GM12878 (cell line): ENCODE results near the gene ARHGAP9. TPM values are rescaled to one million over a fixed set of nuclear protein-coding genes. Genes with fewer than 3 reads are reported as not detected.

Source experiments
- ATAC-seq: fragments of 200-7000 bp; cut with Tn5 transposase; 3 replicates; pipeline ENCODE4 v1.9.1; 2020; ENCODE audit warnings: mild to moderate bottlenecking, moderate library complexity
- BruUV-seq: library from RNA; stranded (reverse); fragments of 400-500 nt; replicated peaks from 2 replicates; lab custom pipeline; 2021; lab: Mats Ljungman, UMichigan
- CTCF ChIA-PET: fragments of 300-600 bp; sonication (Branson Sonifier 250); formaldehyde crosslinking; extraction: SDS; loops from one replicate; lab custom pipeline; 2021; ENCODE audit warnings: inconsistent platforms; lab: Yijun Ruan, JAX
- POLR2A ChIA-PET: fragments of 350-600 bp; formaldehyde crosslinking; extraction: SDS; loops from one replicate; lab custom pipeline; 2021; ENCODE audit warnings: inconsistent platforms; lab: Charles Lee
- RAD21 ChIA-PET: fragments of 300-600 bp; sonication (Branson Sonifier 250); formaldehyde crosslinking; loops from one replicate; lab custom pipeline; 2023; ENCODE audit warnings: antibody characterized with exemption; ENCODE audit not compliant: unreplicated experiment; lab: Charles Lee
- SMC1A ChIA-PET: fragments of 300-600 bp; sonication (Branson Sonifier 250); formaldehyde crosslinking; loops from one replicate; lab custom pipeline; 2023; ENCODE audit not compliant: unreplicated experiment, uncharacterized antibody; lab: Charles Lee
- DNase-seq: peaks from one replicate; pipeline ENCODE4 v3.0.0-alpha.2; 2011; ENCODE audit warnings: low read depth, low spot score
- FAIRE-seq: peaks from 3 replicates; lab custom pipeline; 2011; peaks lifted over from hg19 to GRCh38; lab: Jason Lieb, UNC
- H2AFZ ChIP-seq: 2 replicates; pipeline ENCODE4 v1.6.0; 2011; ENCODE audit warnings: low read depth, low read length, control low read depth; ENCODE audit not compliant: control insufficient read depth
- H3K27ac ChIP-seq: 2 replicates; pipeline ENCODE4 v1.5.1; 2011; ENCODE audit warnings: control low read depth; ENCODE audit not compliant: control insufficient read depth, insufficient read depth
- H3K27me3 ChIP-seq, 2 experiments: replicated peaks in 1 of 2; 2 replicates each; pipeline versions ENCODE4 v1.6.0 to v1.6.1; 2011; ENCODE audit warnings: low read length in 1 of 2; ENCODE audit not compliant: control insufficient read depth in 2 of 2, insufficient read depth in 2 of 2
- H3K36me3 ChIP-seq, 2 experiments: 2 replicates each; pipeline ENCODE4 v1.5.1; 2011; ENCODE audit warnings: low read length in 1 of 2; ENCODE audit not compliant: control insufficient read depth in 2 of 2, insufficient read depth in 2 of 2
- H3K4me1 ChIP-seq: 2 replicates; pipeline ENCODE4 v1.6.1; 2011; ENCODE audit warnings: mild to moderate bottlenecking, low read length, moderate library complexity, mixed read lengths; ENCODE audit not compliant: control insufficient read depth, insufficient read depth
- H3K4me2 ChIP-seq: 2 replicates; pipeline ENCODE4 v1.6.0; 2011; ENCODE audit warnings: control low read depth; ENCODE audit not compliant: control insufficient read depth, insufficient read depth
- H3K4me3 ChIP-seq: fragments of 200-600 bp; sonication (generic); 2 replicates; pipeline ENCODE4 v1.5.1; 2016
- H3K79me2 ChIP-seq: 2 replicates; pipeline ENCODE4 v1.6.0; 2011; ENCODE audit warnings: low read length; ENCODE audit not compliant: control insufficient read depth, insufficient read depth
- H3K9ac ChIP-seq: 2 replicates; pipeline ENCODE4 v1.8.0; 2011; ENCODE audit warnings: low read length, control low read depth, mixed read lengths; ENCODE audit not compliant: control insufficient read depth, insufficient read depth
- H3K9me3 ChIP-seq: replicated peaks from 3 replicates; pipeline ENCODE4 v1.5.1; 2011; ENCODE audit warnings: mild to moderate bottlenecking, low read length; ENCODE audit not compliant: control insufficient read depth, insufficient read depth
- H4K20me1 ChIP-seq: 2 replicates; pipeline ENCODE4 v1.6.0; 2011; ENCODE audit not compliant: control insufficient read depth, insufficient read depth
- ASH2L ChIP-seq: fragments of 300-600, 200-600 bp; sonication (generic); IDR thresholded peaks from 2 replicates; pipeline ENCODE4 v1.6.1; 2017; ENCODE audit warnings: low read depth, mild to moderate bottlenecking, borderline replicate concordance
- CHD2 ChIP-seq: IDR thresholded peaks from 2 replicates; pipeline ENCODE4 v1.6.1; 2011; ENCODE audit warnings: low read depth, low read length, improper control_type of control experiment, borderline replicate concordance
- EGR1 ChIP-seq, 2 experiments: IDR thresholded peaks; 1 replicate in 1 of 2; 2 replicates in 1 of 2; pipeline ENCODE4 v1.6.1; 2011 to 2012; ENCODE audit warnings: low read depth in 2 of 2, low read length in 2 of 2, borderline replicate concordance in 1 of 2, mild to moderate bottlenecking in 1 of 2, moderate library complexity in 1 of 2
- HDGF ChIP-seq: fragments of 450-650 bp; IDR thresholded peaks from 2 replicates; pipeline ENCODE4 v1.6.1; 2016; ENCODE audit warnings: antibody characterized with exemption
- MYC ChIP-seq: IDR thresholded peaks from 2 replicates; pipeline ENCODE4 v1.6.1; 2011; ENCODE audit warnings: mild to moderate bottlenecking, low read length, moderate library complexity, inconsistent platforms; ENCODE audit not compliant: insufficient read depth, insufficient replicate concordance, insufficient read length, severe bottlenecking
- SREBF2 ChIP-seq: IDR thresholded peaks from 2 replicates; pipeline ENCODE4 v1.6.1; 2012; ENCODE audit warnings: mild to moderate bottlenecking, low read length
- STAT3 ChIP-seq: IDR thresholded peaks from 2 replicates; pipeline ENCODE4 v1.6.1; 2011; ENCODE audit warnings: low read depth, low read length, improper control_type of control experiment
- ZBED1 ChIP-seq: IDR thresholded peaks from 2 replicates; pipeline ENCODE4 v1.6.1; 2016; ENCODE audit warnings: borderline replicate concordance
- WGBS: methylation state at CpG from one replicate; pipeline ENCODE4 v1.1.6; 2016; ENCODE audit warnings: low lambda C conversion rate; ENCODE audit not compliant: insufficient replicate concordance, insufficient coverage; ENCODE audit errors: missing lambda C conversion rate; 5-methylcytosine and 5-hydroxymethylcytosine counted together
- in situ Hi-C: fragments of 300-500 bp; cut with MboI; formaldehyde crosslinking; loops from 9 replicates; pipeline ENCODE4 v1.14.3; 2018; ENCODE audit warnings: mixed read lengths
- intact Hi-C: fragments of 100-400 bp; cut with micrococcal nuclease; formaldehyde crosslinking; loops from one replicate; pipeline ENCODE4 v1.14.2; 2022; ENCODE audit not compliant: unreplicated experiment
- polyA plus RNA-seq, 11 experiments: library from polyadenylated mRNA; depleted of rRNA in 4 of 11; unstranded in 6 of 11; stranded (reverse) in 5 of 11; fragments of >200 nt; fragmentation: Nextera tagmentation in 4 of 11; fragmentation: Illumina TruSeq in 1 of 11; extraction: Ambion mirVana in 4 of 11; extraction: Trizol in 1 of 11; gene quantifications; 1 replicate in 1 of 11; 2 replicates in 10 of 11; pipeline versions ENCODE4 v1.2.1 to v1.2.3, GENCODE V29; 2011 to 2016; ENCODE audit warnings: inconsistent platforms in 2 of 11, missing spikeins in 2 of 11, low read depth in 1 of 11
- total RNA-seq, 4 experiments: library from RNA; depleted of rRNA in 3 of 4; stranded (reverse); fragments of >200 nt in 3 of 4; fragmentation: Illumina TruSeq in 1 of 4; extraction: Trizol in 1 of 4; gene quantifications; 2 replicates each; pipeline versions ENCODE4 v1.2.1 to v1.2.3, GENCODE V29; 2013 to 2021
- TF ChIP-seq, protein P1 (sequence below), 3 experiments: IDR thresholded peaks in 2 of 3; conservative IDR thresholded peaks in 1 of 3; 2 replicates each; pipeline ENCODE4 v1.5.1; 2011; ENCODE audit warnings: low read depth in 3 of 3, low read length in 3 of 3, mild to moderate bottlenecking in 3 of 3, control low read depth in 2 of 3, moderate library complexity in 2 of 3, inconsistent platforms in 1 of 3, mixed read lengths in 1 of 3; ENCODE audit not compliant: control insufficient read depth in 2 of 3, insufficient read depth in 1 of 3; ENCODE audit errors: extremely low read depth in 1 of 3

ARHGAP9 gene
- total and polyA plus RNA-seq, 10 of the 15 experiments (the other 5 are each of a cell fraction or from before 2014, with no cell fraction given) = 19.5 to 102 (median 76.8) TPM

DNA sequence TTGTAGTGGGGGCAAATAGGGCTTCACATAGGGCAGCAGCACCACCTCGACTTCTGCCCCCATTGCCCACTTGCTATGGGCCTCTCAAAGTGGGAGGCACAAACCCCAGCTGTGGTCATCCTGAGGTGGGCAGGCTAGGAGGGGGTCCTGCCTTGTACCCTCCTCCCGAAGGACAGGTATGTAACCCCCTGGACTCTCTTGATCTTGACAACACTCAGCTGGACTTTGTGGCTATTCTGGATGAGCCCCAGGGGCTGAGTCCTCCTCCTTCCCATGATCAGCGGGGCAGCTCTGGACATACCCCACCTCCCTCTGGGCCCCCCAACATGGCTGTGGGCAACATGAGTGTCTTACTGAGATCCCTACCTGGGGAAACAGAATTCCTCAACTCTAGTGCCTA, 8.0 kb downstream of the ARHGAP9 start:
- no peaks in the 10 kb centered on the region for H3K27me3 ChIP-seq
- no peak overlapping the region for H3K4me3 ChIP-seq
- WGBS = 90% methylated on average over 3 of the region's 3 CpGs
- H2AFZ ChIP-seq = no peak overlapping the region
- TF ChIP-seq ASH2L = no peak
- no peak for TF ChIP-seq CHD2
- no peak for TF ChIP-seq HDGF
- TF ChIP-seq, protein P1, sequence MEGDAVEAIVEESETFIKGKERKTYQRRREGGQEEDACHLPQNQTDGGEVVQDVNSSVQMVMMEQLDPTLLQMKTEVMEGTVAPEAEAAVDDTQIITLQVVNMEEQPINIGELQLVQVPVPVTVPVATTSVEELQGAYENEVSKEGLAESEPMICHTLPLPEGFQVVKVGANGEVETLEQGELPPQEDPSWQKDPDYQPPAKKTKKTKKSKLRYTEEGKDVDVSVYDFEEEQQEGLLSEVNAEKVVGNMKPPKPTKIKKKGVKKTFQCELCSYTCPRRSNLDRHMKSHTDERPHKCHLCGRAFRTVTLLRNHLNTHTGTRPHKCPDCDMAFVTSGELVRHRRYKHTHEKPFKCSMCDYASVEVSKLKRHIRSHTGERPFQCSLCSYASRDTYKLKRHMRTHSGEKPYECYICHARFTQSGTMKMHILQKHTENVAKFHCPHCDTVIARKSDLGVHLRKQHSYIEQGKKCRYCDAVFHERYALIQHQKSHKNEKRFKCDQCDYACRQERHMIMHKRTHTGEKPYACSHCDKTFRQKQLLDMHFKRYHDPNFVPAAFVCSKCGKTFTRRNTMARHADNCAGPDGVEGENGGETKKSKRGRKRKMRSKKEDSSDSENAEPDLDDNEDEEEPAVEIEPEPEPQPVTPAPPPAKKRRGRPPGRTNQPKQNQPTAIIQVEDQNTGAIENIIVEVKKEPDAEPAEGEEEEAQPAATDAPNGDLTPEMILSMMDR (IDR thresholded peaks at IDR 0.05 in 2 of 3, conservative IDR thresholded peaks at IDR 0.05 in 1 of 3; ENCODE audit: control insufficient read depth in 2 of 3, extremely low read depth in 1 of 3, insufficient read depth in 1 of 3, low read depth in 3 of 3, low read length in 3 of 3) = no peak
- no peak for TF ChIP-seq SREBF2
- no peak for TF ChIP-seq MYC
- no peak for TF ChIP-seq EGR1 (IDR thresholded peaks at IDR 0.05; ENCODE audit: borderline replicate concordance in 1 of 2, low read depth in 2 of 2, low read length in 2 of 2)
- no peak for TF ChIP-seq STAT3
- no peak for TF ChIP-seq ZBED1
- TF ChIP-seq, all 136 proteins: peak for 0
- Histone ChIP-seq H3K79me2 (peaks cover 22% of the 10 kb centered on the region), H3K4me1 (peaks cover 8% of the 10 kb centered on the region), H3K9me3 (no peaks in the 10 kb centered on the region), H3K36me3 (peaks cover 1 to 33% of the 10 kb centered on the region in 2 experiments), H3K9ac (no peak overlapping the region), H3K4me2 (no peak overlapping the region), H4K20me1 (no peaks in the 10 kb centered on the region), H3K27ac (no peak overlapping the region)
- no TSS peak for BruUV-seq
- in situ Hi-C loops = no loop called here
- ChIA-PET SMC1A (interaction anchor here (1.4 kb wide), 1 partner anchor 19 kb away, joined by 3 read pairs; no protein-coding TSS in a partner anchor), CTCF (interaction anchor here (1.2 to 2.2 kb wide), 3 partner anchors 8 to 10 kb away, joined by 3 to 8 read pairs (median 4); partner anchors contain the start of gene ARHGAP9), RAD21 (interaction anchor here (1.0 kb wide), 1 partner anchor 13 kb away, joined by 3 read pairs; no protein-coding TSS in a partner anchor), POLR2A (interaction anchor here (0.9 to 1.0 kb wide), 2 partner anchors 9 to 19 kb away, joined by 3 to 4 read pairs; no protein-coding TSS in a partner anchor)
- intact Hi-C loops = loop anchor here (10.0 kb wide), 1 partner anchor 283 kb away; the partner anchor contains the start of genes CDK4 and MARCHF9
- ATAC-seq (no peak), DNase-seq (no peak), FAIRE-seq (no peak)
